ENCODE data around the gene SPRR1A.
"Not testable (repeated sequence)": the region's sequence is repeated elsewhere in the genome, so short reads cannot be mapped to it uniquely, and the experiment has no call there.

SPRR1A gene

DNA sequence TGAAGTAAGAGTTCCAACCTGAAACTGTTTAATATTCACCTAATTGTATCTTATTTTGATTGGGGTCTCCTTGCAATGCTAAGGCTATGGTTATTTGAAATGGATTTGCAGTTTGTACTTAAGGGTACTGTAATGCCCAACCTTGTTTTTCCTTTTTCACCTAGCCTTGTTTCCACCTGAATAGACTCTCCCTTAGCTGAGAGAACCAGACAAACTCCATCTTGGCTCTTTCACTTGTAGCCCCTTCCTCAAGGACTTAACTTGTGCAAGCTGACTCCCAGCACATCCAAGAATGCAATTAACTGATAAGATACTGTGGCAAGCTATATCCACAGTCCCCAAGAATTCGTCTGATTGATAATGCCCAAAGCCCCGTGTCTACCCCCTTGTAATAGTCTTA is 37.9 kb downstream of the SPRR1A start:
- H2AFZ ChIP-seq (ENCODE audit: low read length); H3K4me1 ChIP-seq (ENCODE audit: low read length); H3K9me3 ChIP-seq (replicated peaks; ENCODE audit: insufficient read depth, low read length); H3F3A ChIP-seq (ENCODE audit: insufficient read depth, low read length); H3K9ac ChIP-seq (ENCODE audit: low read length); H3K36me3 ChIP-seq (replicated peaks; ENCODE audit: insufficient read depth, low read length); H3K4me3 ChIP-seq (ENCODE audit: low read length); H3K79me2 ChIP-seq (ENCODE audit: low read length); H3K4me2 ChIP-seq (ENCODE audit: low read depth, low read length); H3K9me2 ChIP-seq (replicated peaks; ENCODE audit: insufficient read depth, low read length); H3K27me3 ChIP-seq (replicated peaks; ENCODE audit: insufficient read depth, low read length); H4K20me1 ChIP-seq (ENCODE audit: insufficient read depth, low read length); DNase-seq; H3K27ac ChIP-seq (ENCODE audit: low read length): not testable (repeated sequence)

DNA sequence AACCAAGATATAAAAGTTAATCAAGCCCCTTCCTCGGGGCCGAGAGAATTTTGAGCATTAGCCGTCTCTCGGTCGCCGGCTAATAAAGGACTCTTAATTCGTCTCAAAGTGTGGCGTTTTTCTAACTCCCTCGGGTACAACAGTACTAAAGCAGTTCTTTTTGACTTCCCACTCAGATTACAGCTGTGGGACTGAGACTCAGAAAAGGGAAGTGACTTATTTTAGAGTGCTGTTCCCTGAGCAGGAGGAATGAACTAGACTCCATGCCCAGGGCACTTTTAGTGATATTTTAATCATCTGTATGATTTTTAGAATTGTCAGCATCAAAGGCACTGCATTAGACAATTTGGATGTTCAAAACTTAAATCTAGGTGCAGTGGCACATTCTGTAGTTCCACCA is 38.5 kb downstream of the SPRR1A start:
- not testable (repeated sequence) for H2AFZ ChIP-seq (ENCODE audit: low read length); H3K9ac ChIP-seq (ENCODE audit: low read length); H3K27ac ChIP-seq (ENCODE audit: low read length); H3K4me3 ChIP-seq (ENCODE audit: low read length); H3K27me3 ChIP-seq (replicated peaks; ENCODE audit: insufficient read depth, low read length); H3K79me2 ChIP-seq (ENCODE audit: low read length); H3K9me2 ChIP-seq (replicated peaks; ENCODE audit: insufficient read depth, low read length); H3F3A ChIP-seq (ENCODE audit: insufficient read depth, low read length); H3K9me3 ChIP-seq (replicated peaks; ENCODE audit: insufficient read depth, low read length); DNase-seq; H3K4me1 ChIP-seq (ENCODE audit: low read length); H4K20me1 ChIP-seq (ENCODE audit: insufficient read depth, low read length); H3K36me3 ChIP-seq (replicated peaks; ENCODE audit: insufficient read depth, low read length); H3K4me2 ChIP-seq (ENCODE audit: low read depth, low read length)

DNA sequence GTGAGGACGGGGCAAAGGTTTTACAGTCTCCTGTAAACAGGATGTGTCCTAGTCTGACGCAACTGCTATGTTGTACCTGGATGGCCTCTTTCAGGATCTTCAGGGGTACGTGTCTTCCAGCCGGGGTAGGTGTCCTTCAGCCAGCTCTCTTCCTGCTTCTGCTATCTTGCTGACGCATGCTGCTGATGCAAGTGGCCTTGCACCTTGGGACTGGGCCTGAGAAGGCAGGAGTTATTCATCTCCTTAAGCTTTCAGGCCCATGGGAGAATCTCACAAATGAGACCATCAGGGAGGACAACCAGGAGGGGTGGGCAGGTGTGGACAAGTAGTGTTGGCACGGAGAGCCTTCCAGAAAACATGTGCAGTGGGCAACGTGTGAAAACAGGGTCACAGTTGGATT is 39.2 kb downstream of the SPRR1A start:
- H3K4me3 ChIP-seq (ENCODE audit: low read length): no peak overlapping the region
- no peaks in the 10 kb centered on the region for H3K9me3 ChIP-seq (replicated peaks; ENCODE audit: insufficient read depth, low read length)
- H3K27me3 ChIP-seq (replicated peaks; ENCODE audit: insufficient read depth, low read length): no peaks in the 10 kb centered on the region
- no peak overlapping the region for H3K4me2 ChIP-seq (ENCODE audit: low read depth, low read length)
- H2AFZ ChIP-seq (ENCODE audit: low read length): no peak overlapping the region
- no peaks in the 10 kb centered on the region for H4K20me1 ChIP-seq (ENCODE audit: insufficient read depth, low read length)
- H3F3A ChIP-seq (ENCODE audit: insufficient read depth, low read length): no peaks in the 10 kb centered on the region
- no peaks in the 10 kb centered on the region for H3K4me1 ChIP-seq (ENCODE audit: low read length)
- no peak for DNase-seq
- H3K36me3 ChIP-seq (replicated peaks; ENCODE audit: insufficient read depth, low read length): no peaks in the 10 kb centered on the region
- H3K27ac ChIP-seq (ENCODE audit: low read length): no peak overlapping the region
- no peak for TF ChIP-seq EZH2 (optimal IDR thresholded peaks at IDR 0.05; ENCODE audit: low read depth, low read length)
- TF ChIP-seq, protein P1, sequence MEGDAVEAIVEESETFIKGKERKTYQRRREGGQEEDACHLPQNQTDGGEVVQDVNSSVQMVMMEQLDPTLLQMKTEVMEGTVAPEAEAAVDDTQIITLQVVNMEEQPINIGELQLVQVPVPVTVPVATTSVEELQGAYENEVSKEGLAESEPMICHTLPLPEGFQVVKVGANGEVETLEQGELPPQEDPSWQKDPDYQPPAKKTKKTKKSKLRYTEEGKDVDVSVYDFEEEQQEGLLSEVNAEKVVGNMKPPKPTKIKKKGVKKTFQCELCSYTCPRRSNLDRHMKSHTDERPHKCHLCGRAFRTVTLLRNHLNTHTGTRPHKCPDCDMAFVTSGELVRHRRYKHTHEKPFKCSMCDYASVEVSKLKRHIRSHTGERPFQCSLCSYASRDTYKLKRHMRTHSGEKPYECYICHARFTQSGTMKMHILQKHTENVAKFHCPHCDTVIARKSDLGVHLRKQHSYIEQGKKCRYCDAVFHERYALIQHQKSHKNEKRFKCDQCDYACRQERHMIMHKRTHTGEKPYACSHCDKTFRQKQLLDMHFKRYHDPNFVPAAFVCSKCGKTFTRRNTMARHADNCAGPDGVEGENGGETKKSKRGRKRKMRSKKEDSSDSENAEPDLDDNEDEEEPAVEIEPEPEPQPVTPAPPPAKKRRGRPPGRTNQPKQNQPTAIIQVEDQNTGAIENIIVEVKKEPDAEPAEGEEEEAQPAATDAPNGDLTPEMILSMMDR (IDR thresholded peaks at IDR 0.05; ENCODE audit: low read length): no peak
- no peak for TF ChIP-seq EZH2phosphoT487 (IDR thresholded peaks at IDR 0.05; ENCODE audit: low read length)
- no peaks in the 10 kb centered on the region for H3K9me2 ChIP-seq (replicated peaks; ENCODE audit: insufficient read depth, low read length)
- no peaks in the 10 kb centered on the region for H3K79me2 ChIP-seq (ENCODE audit: low read length)
- H3K9ac ChIP-seq (ENCODE audit: low read length): no peak overlapping the region

DNA sequence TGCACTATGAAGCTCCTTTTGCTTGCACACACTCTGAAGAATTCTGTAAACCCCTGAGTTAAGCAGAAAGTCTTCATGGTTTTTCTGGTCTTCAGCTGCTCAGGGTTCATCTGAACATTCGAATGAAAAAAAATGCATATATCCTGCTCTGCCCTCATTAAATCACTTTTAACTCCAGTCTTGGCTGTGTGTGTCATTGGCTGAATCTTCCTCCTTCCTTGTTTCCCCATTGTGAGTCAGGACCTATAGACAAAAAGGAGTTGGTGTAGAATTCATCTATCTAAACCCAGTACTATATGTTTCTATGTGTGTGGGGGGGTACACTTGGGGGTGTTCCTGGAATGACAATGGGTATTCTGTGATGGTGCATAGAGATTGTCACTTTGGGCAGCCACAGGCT is 40.5 kb downstream of the SPRR1A start:
- no peaks in the 10 kb centered on the region for H4K20me1 ChIP-seq (ENCODE audit: insufficient read depth, low read length)
- no peaks in the 10 kb centered on the region for H3K9me3 ChIP-seq (replicated peaks; ENCODE audit: insufficient read depth, low read length)

DNA sequence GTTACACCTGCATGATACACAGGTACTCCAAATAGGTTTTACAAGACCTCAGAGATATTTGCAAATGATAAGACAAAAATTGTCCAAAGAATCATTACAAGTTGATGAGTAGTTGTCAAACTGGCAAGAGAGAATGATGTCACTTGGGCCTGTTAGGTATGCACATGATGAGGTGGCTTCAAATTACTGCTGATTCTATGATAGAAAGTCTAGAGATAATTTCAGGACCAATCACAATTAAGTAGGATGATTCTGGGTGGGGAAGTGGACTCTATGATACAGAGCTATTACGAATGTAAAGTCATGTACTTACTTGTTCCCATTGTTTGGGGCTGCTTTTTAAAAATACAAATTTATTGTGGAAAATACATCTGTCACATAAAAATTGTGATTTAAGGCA is 41.9 kb downstream of the SPRR1A start:
- Histone ChIP-seq H3F3A (ENCODE audit: insufficient read depth, low read length) (no peaks in the 10 kb centered on the region), H3K4me2 (ENCODE audit: low read depth, low read length) (no peak overlapping the region), H3K4me1 (ENCODE audit: low read length) (no peaks in the 10 kb centered on the region), H3K9ac (ENCODE audit: low read length) (no peak overlapping the region), H2AFZ (ENCODE audit: low read length) (no peak overlapping the region), H3K27ac (ENCODE audit: low read length) (no peak overlapping the region), H3K36me3 (replicated peaks; ENCODE audit: insufficient read depth, low read length) (no peaks in the 10 kb centered on the region), H3K4me3 (ENCODE audit: low read length) (no peak overlapping the region), H3K9me3 (replicated peaks; ENCODE audit: insufficient read depth, low read length) (no peaks in the 10 kb centered on the region), H3K79me2 (ENCODE audit: low read length) (no peaks in the 10 kb centered on the region), H3K27me3 (replicated peaks; ENCODE audit: insufficient read depth, low read length) (no peaks in the 10 kb centered on the region), H4K20me1 (ENCODE audit: insufficient read depth, low read length) (no peaks in the 10 kb centered on the region), H3K9me2 (replicated peaks; ENCODE audit: insufficient read depth, low read length) (no peaks in the 10 kb centered on the region)
- TF ChIP-seq EZH2 (optimal IDR thresholded peaks at IDR 0.05; ENCODE audit: low read depth, low read length): no peak
- no peak for TF ChIP-seq EZH2phosphoT487 (IDR thresholded peaks at IDR 0.05; ENCODE audit: low read length)
- TF ChIP-seq, protein P1 (IDR thresholded peaks at IDR 0.05; ENCODE audit: low read length): no peak
- DNase-seq: no peak

More for the DNA sequence above, 40.5 kb downstream of the SPRR1A start:
- no peak for DNase-seq
- Histone ChIP-seq H3K36me3 (replicated peaks; ENCODE audit: insufficient read depth, low read length) (no peaks in the 10 kb centered on the region), H3K4me3 (ENCODE audit: low read length) (no peak overlapping the region), H3K4me2 (ENCODE audit: low read depth, low read length) (no peak overlapping the region), H3K79me2 (ENCODE audit: low read length) (no peaks in the 10 kb centered on the region), H3K27me3 (replicated peaks; ENCODE audit: insufficient read depth, low read length) (no peaks in the 10 kb centered on the region), H3K9me2 (replicated peaks; ENCODE audit: insufficient read depth, low read length) (no peaks in the 10 kb centered on the region), H3K4me1 (ENCODE audit: low read length) (no peaks in the 10 kb centered on the region), H3K9ac (ENCODE audit: low read length) (no peak overlapping the region), H2AFZ (ENCODE audit: low read length) (no peak overlapping the region), H3F3A (ENCODE audit: insufficient read depth, low read length) (no peaks in the 10 kb centered on the region), H3K27ac (ENCODE audit: low read length) (no peak overlapping the region)
- no peak for TF ChIP-seq EZH2phosphoT487 (IDR thresholded peaks at IDR 0.05; ENCODE audit: low read length)
